ENCODE data around the gene LRMDA. TPM values are rescaled to one million over a fixed set of nuclear protein-coding genes. Genes with fewer than 3 reads are reported as not detected.

Gene LRMDA
- polyA plus RNA-seq, 2 of the 4 experiments (the other 2 are of a cell fraction) = 4.6 to 5.2 TPM

GRCh38 chr10:76540786-76541185 is 1109.4 kb downstream of the LRMDA start:
- POLR2A ChIA-PET = no interaction called here
- Histone ChIP-seq H3K4me2 (no peak overlapping the region), H3K9me3 (no peaks in the 10 kb centered on the region), H3K4me1 (no peaks in the 10 kb centered on the region), H3K27ac (no peak overlapping the region), H3K4me3 (no peak overlapping the region)
- CTCF ChIA-PET = no interaction called here
- 41% methylated on average over 3 of the region's 3 CpGs for WGBS (ENCODE audit: missing lambda C conversion rate)
- no peak for FAIRE-seq
- TF ChIP-seq EP300 (IDR thresholded peaks at IDR 0.05) = no peak
- TF ChIP-seq ATOH8 (CRISPR knock-in tag; IDR thresholded peaks at IDR 0.05; ENCODE audit: low read depth) = no peak
- TF ChIP-seq POLR2AphosphoS2 (conservative IDR thresholded peaks at IDR 0.05; ENCODE audit: low read length) = no peak
- no peak for TF ChIP-seq GATA3 (IDR thresholded peaks at IDR 0.05; ENCODE audit: borderline replicate concordance)
- no peak for TF ChIP-seq EHF (CRISPR knock-in tag; IDR thresholded peaks at IDR 0.05)
- TF ChIP-seq REST (IDR thresholded peaks at IDR 0.05) = no peak
- TF ChIP-seq ESRRA (IDR thresholded peaks at IDR 0.05; ENCODE audit: borderline replicate concordance, low read length) = no peak
- TF ChIP-seq JUNB (IDR thresholded peaks at IDR 0.05) = no peak
- TF ChIP-seq HOXA7 (CRISPR knock-in tag; IDR thresholded peaks at IDR 0.05) = no peak
- no peak for TF ChIP-seq EHMT2 (IDR thresholded peaks at IDR 0.05; ENCODE audit: low read depth)
- TF ChIP-seq HDAC2 (IDR thresholded peaks at IDR 0.05) = no peak
- DNase-seq (ENCODE audit: low read depth in 1 of 2, low spot score in 1 of 2) = no peak
- no peak for ATAC-seq

- no peak for FAIRE-seq
- TF ChIP-seq CHD4 (IDR thresholded peaks at IDR 0.05; ENCODE audit: borderline replicate concordance) (no peak), HOXA7 (CRISPR knock-in tag; IDR thresholded peaks at IDR 0.05) (no peak), RARB (CRISPR knock-in tag; IDR thresholded peaks at IDR 0.05) (no peak), KDM1A (IDR thresholded peaks at IDR 0.05; ENCODE audit: low read depth) (no peak), MAX (IDR thresholded peaks at IDR 0.05) (no peak), PHF8 (IDR thresholded peaks at IDR 0.05; ENCODE audit: borderline replicate concordance, low read depth) (no peak), ELK1 (IDR thresholded peaks at IDR 0.05; ENCODE audit: low read depth, low read length) (no peak), CBX8 (IDR thresholded peaks at IDR 0.05) (no peak), NFE2L2 (conservative IDR thresholded peaks at IDR 0.05; ENCODE audit: low read length) (no peak), FOSB (CRISPR knock-in tag; IDR thresholded peaks at IDR 0.05) (no peak), RNF2 (IDR thresholded peaks at IDR 0.05; ENCODE audit: borderline replicate concordance, low read depth) (no peak), PBX3 (IDR thresholded peaks at IDR 0.05) (no peak), CBX2 (IDR thresholded peaks at IDR 0.05; ENCODE audit: borderline replicate concordance, low read depth) (no peak), TFCP2L1 (CRISPR knock-in tag; IDR thresholded peaks at IDR 0.05) (no peak), EHMT2 (IDR thresholded peaks at IDR 0.05; ENCODE audit: low read depth) (no peak), ZFP36 (IDR thresholded peaks at IDR 0.05; ENCODE audit: borderline replicate concordance, partially characterized antibody) (no peak), JUNB (IDR thresholded peaks at IDR 0.05) (no peak)
- DNase-seq (ENCODE audit: low read depth in 1 of 2, low spot score in 1 of 2) = no peak
- Histone ChIP-seq H3K27ac (no peak overlapping the region), H3K4me3 (no peak overlapping the region), H3K4me1 (no peaks in the 10 kb centered on the region), H3K4me2 (no peak overlapping the region), H3K9me3 (no peaks in the 10 kb centered on the region)
- WGBS (ENCODE audit: missing lambda C conversion rate) = 67% methylated on average over 5 of the region's 5 CpGs
- CTCF ChIA-PET = interaction anchor here (1.1 kb wide), 1 partner anchor 443 kb away, joined by 3 read pairs; no protein-coding TSS in a partner anchor
- POLR2A ChIA-PET = no interaction called here
- no peak for ATAC-seq
These were observed 1110.4 kb downstream of the LRMDA start for GRCh38 chr10:76541852-76542251.

Measured in A549 (cell line).